GM21717 (cell line): ENCODE measurements around the gene PWWP2B.

Experiments used
- ATAC-seq: cut with Tn5 transposase; IDR thresholded peaks from one replicate; pipeline ENCODE4 v1.9.1; 2021; ENCODE audit warnings: mild to moderate bottlenecking, moderate library complexity; ENCODE audit not compliant: unreplicated experiment

PWWP2B gene

GRCh38 chr10:132392811-132393694 is 3.9 kb upstream of the PWWP2B start:
- ATAC-seq, result no peak

- no peak for ATAC-seq
Measured at GRCh38 chr10:132393695-132394181, 3.3 kb upstream of the PWWP2B start.

- ATAC-seq, result no peak
Measured at GRCh38 chr10:132394201-132394811, 2.7 kb upstream of the PWWP2B start.

- no peak for ATAC-seq
Measured at GRCh38 chr10:132394936-132395703, 1.9 kb upstream of the PWWP2B start.

GRCh38 chr10:132395704-132396493 is 1.1 kb upstream of the PWWP2B start:
- no peak for ATAC-seq

GRCh38 chr10:132396494-132397035 is 435 bp upstream of the PWWP2B start:
- no peak for ATAC-seq

- ATAC-seq, result peak; percentile 44
Measured at GRCh38 chr10:132397671-132398565, 918 bp downstream of the PWWP2B start.

- no peak for ATAC-seq
Measured at GRCh38 chr10:132398566-132398991, 1.6 kb downstream of the PWWP2B start.

- ATAC-seq, result no peak
Measured at GRCh38 chr10:132399117-132400035, 2.4 kb downstream of the PWWP2B start.

GRCh38 chr10:132400041-132400546 is 3.1 kb downstream of the PWWP2B start:
- ATAC-seq, result no peak

GRCh38 chr10:132400547-132401151 is 3.6 kb downstream of the PWWP2B start:
- no peak for ATAC-seq

GRCh38 chr10:132401401-132402118 is 4.6 kb downstream of the PWWP2B start:
- ATAC-seq, result no peak

GRCh38 chr10:132402781-132403241 is 5.8 kb downstream of the PWWP2B start:
- ATAC-seq, result no peak

GRCh38 chr10:132403511-132404168 is 6.6 kb downstream of the PWWP2B start:
- ATAC-seq, result no peak

- ATAC-seq, result no peak
Measured at GRCh38 chr10:132404169-132404880, 7.3 kb downstream of the PWWP2B start.
